HL-60 (cell line): ENCODE data around the gene LINGO1.

ENCODE experiments used
- DNase-seq, 2 experiments: peaks; one replicate each; pipeline ENCODE4 v3.0.0-alpha.2; 2010 to 2020; ENCODE audit warnings: low read depth in 1 of 2, low spot score in 1 of 2
- H3K27ac ChIP-seq: fragments of 250-450 bp; sonication (Bioruptor Pico); replicated peaks from 2 replicates; pipeline ENCODE4 v1.5.1; 2020; ENCODE audit warnings: mild to moderate bottlenecking, moderate library complexity
- H3K27me3 ChIP-seq: fragments of 250-450 bp; sonication (Bioruptor Pico); 2 replicates; pipeline ENCODE4 v1.5.1; 2021; ENCODE audit warnings: mild to moderate bottlenecking, moderate library complexity; ENCODE audit not compliant: insufficient read depth, poor library complexity, severe bottlenecking
- H3K4me3 ChIP-seq: replicated peaks from 2 replicates; pipeline ENCODE4 v1.5.1; 2011; ENCODE audit warnings: mild to moderate bottlenecking, control low read depth, low read length; ENCODE audit not compliant: insufficient read depth
- CTCF ChIP-seq: IDR thresholded peaks from one replicate; pipeline ENCODE4 v1.5.1; 2011; ENCODE audit warnings: low read length, control low read depth, inconsistent platforms; ENCODE audit not compliant: insufficient read depth
- GABPA ChIP-seq: IDR thresholded peaks from 2 replicates; pipeline ENCODE4 v1.6.1; 2012; ENCODE audit warnings: low read depth
- POLR2AphosphoS5 ChIP-seq: IDR thresholded peaks from 2 replicates; pipeline ENCODE4 v1.6.1; 2012; ENCODE audit warnings: low read depth
- REST ChIP-seq: IDR thresholded peaks from 2 replicates; pipeline ENCODE4 v1.6.1; 2012; ENCODE audit warnings: low read depth; ENCODE audit not compliant: insufficient replicate concordance
- SPI1 ChIP-seq: IDR thresholded peaks from 2 replicates; pipeline ENCODE4 v1.6.1; 2012; ENCODE audit warnings: low read depth, mild to moderate bottlenecking, borderline replicate concordance

The LINGO1 gene

GRCh38 chr15:77675806-77676415, 43.2 kb upstream of the LINGO1 start:
- no peak for DNase-seq
- Histone ChIP-seq H3K27ac (no peak overlapping the region), H3K4me3 (no peak overlapping the region), H3K27me3 (peaks cover 6% of the 10 kb centered on the region)
- TF ChIP-seq SPI1 (no peak), GABPA (no peak), REST (no peak), POLR2AphosphoS5 (no peak), CTCF (no peak)

DNA sequence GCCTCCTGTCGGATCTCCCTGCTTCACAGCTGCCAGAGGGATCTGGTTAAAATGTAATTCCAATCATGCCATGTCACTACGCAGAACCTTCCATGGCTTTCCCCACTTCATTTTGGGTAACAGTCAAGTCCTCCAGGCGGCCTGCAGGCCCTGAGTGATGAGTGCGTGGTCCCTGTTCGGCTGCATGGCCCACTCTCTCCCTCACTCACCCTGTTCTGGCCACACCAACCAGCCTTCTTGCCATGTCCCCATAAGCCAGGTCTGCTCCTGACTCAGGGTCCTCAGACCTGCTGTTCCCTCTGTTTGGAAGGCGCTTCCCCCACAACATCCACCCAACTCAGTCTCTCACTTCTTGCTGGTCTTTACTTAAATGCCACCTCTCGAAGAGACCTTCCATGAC, 41.6 kb upstream of the LINGO1 start:
- Histone ChIP-seq H3K27ac (no peak overlapping the region), H3K4me3 (no peak overlapping the region), H3K27me3 (peaks cover 6% of the 10 kb centered on the region)
- TF ChIP-seq GABPA (no peak), CTCF (no peak), REST (no peak), POLR2AphosphoS5 (no peak), SPI1 (no peak)
- DNase-seq, result no peak

DNA sequence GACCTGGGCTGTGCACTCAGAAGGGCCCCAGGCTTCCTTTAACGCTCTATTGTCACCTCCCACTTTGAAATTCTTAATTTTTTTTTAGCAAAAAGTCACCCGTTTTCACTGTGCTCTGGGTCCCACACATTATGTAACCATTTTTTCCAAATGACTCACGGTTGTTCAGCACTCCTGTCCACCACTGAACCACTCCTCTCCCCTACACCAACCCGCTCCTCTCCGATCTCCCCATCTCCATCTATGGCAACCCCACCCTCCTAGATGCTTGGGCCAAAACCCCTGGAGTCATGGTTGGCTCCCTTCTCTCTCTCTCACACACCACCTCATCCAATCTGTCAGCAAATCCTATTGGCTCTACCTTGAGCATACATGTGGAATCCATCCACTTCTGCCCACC, 41.2 kb upstream of the LINGO1 start:
- peaks cover 6% of the 10 kb centered on the region for H3K27me3 ChIP-seq
- TF ChIP-seq REST (no peak), GABPA (no peak), SPI1 (no peak), POLR2AphosphoS5 (no peak), CTCF (no peak)
- no peak overlapping the region for H3K4me3 ChIP-seq
- no peak for DNase-seq
- H3K27ac ChIP-seq, result no peak overlapping the region
